OCI-LY3 (cell line): ENCODE results near the gene CRIM1.

Source experiments
- CTCF ChIP-seq: fragments of 200-600, 300-600 bp; sonication (generic); IDR thresholded peaks from 2 replicates; pipeline ENCODE4 v1.5.1; 2014; ENCODE audit warnings: antibody characterized with exemption, low read length, low read depth
- EZH2phosphoT487 ChIP-seq: fragments of 200-600 bp; shearing (Covaris generic); IDR thresholded peaks from 2 replicates; pipeline ENCODE4 v1.6.1; 2018; ENCODE audit warnings: antibody characterized with exemption, mixed run types, low read depth

DNA sequence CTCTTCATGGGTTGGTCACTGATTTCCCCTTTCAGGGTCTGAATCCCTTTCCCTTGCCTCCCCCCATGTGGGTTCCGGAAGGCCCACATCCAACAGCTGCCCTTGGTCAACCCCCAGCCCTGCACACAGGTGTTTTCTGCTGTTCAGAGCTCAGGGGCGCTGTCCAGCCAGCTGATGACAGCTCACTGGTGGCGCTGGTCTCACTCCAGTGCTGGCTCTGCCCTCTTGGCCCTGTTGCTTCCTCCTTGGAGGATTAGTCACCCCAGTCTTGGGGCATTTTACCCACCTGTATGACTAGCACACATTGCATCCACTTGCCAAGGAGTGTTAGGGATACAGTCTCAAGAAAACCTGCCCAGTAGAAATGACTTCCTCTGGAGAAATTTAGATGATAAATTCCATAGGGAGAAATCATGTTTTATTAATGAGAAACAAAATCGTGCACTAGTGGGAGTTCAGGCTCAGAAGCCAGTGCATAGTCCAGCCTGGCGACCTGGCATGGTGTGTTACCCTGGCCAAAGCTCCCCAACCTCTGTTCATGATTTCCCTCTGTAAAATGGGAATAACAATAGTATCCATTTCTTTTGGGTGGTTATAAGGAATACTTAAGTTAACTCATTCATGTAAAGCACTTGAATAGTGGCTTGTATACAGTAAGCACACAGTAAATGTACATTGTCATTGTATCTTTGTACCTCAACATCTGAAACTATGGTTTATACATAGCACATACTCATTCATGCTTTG, 21.6 kb downstream of the CRIM1 start:
- no peak for TF ChIP-seq CTCF
- no peak for TF ChIP-seq EZH2phosphoT487
